Activated CD4-positive, alpha-beta memory T cell treated with anti-CD3 and anti-CD28 coated beads for 36 hours (primary cell): ENCODE data around the gene PLAGL2. TPM values are rescaled to one million over a fixed set of nuclear protein-coding genes. Genes with fewer than 3 reads are reported as not detected.

Experiments
- CTCF ChIA-PET: fragments of 350-600 bp; sonication (Branson Sonifier 250); formaldehyde crosslinking; loops from one replicate; lab custom pipeline; 2021; ENCODE audit warnings: antibody characterized with exemption, inconsistent platforms; lab: Charles Lee
- POLR2A ChIA-PET: fragments of 350-600 bp; sonication (Branson Sonifier 250); formaldehyde crosslinking; loops from one replicate; lab custom pipeline; 2021; ENCODE audit warnings: antibody characterized with exemption; lab: Charles Lee
- DNase-seq: peaks from one replicate; pipeline ENCODE4 v3.0.0-alpha.2; 2020
- H3K27ac Mint-ChIP-seq: one replicate; pipeline ENCODE4 v1.8.0; 2021; ENCODE audit warnings: mixed read lengths
- H3K27me3 Mint-ChIP-seq: one replicate; pipeline ENCODE4 v1.8.0; 2021; ENCODE audit warnings: mixed read lengths
- H3K36me3 Mint-ChIP-seq: one replicate; pipeline ENCODE4 v1.8.0; 2021; ENCODE audit warnings: mixed read lengths
- H3K4me1 Mint-ChIP-seq: one replicate; pipeline ENCODE4 v1.8.0; 2021; ENCODE audit warnings: low read depth, mixed read lengths
- H3K4me3 Mint-ChIP-seq: one replicate; pipeline ENCODE4 v1.8.0; 2021; ENCODE audit warnings: mild to moderate bottlenecking, mixed read lengths
- H3K9me3 Mint-ChIP-seq: one replicate; pipeline ENCODE4 v1.8.0; 2021; ENCODE audit warnings: mixed read lengths
- intact Hi-C: fragments of 100-400 bp; cut with micrococcal nuclease; formaldehyde crosslinking; loops from one replicate; pipeline ENCODE4 v1.15.1; 2023
- total RNA-seq, 2 experiments: library from RNA; stranded (reverse); gene quantifications; one replicate each; pipeline ENCODE4 v1.2.3, GENCODE V29; 2021

Gene PLAGL2
- total RNA-seq, 2 experiments from 2014 or later, result 93.9 to 95.6 TPM

- Mint-ChIP-seq H3K27me3 (no peaks in the 10 kb centered on the region), H3K4me1 (peaks cover 4% of the 10 kb centered on the region), H3K9me3 (no peaks in the 10 kb centered on the region), H3K4me3 (no peak overlapping the region), H3K27ac (no peak overlapping the region), H3K36me3 (peaks cover 44% of the 10 kb centered on the region)
- ChIA-PET CTCF (no interaction called here), POLR2A (no interaction called here)
- intact Hi-C loops, result no loop called here
- DNase-seq, result no peak
Measured at GRCh38 chr20:32153156-32153665, 54.3 kb downstream of the PLAGL2 start.

GRCh38 chr20:32152421-32153155 is 55.0 kb downstream of the PLAGL2 start:
- Mint-ChIP-seq H3K4me3 (no peak overlapping the region), H3K36me3 (peaks cover 38% of the 10 kb centered on the region), H3K27me3 (no peaks in the 10 kb centered on the region), H3K27ac (no peak overlapping the region), H3K9me3 (no peaks in the 10 kb centered on the region), H3K4me1 (peaks cover 4% of the 10 kb centered on the region)
- ChIA-PET POLR2A (no interaction called here), CTCF (no interaction called here)
- DNase-seq, result no peak
- intact Hi-C loops, result no loop called here

GRCh38 chr20:32150291-32150848 is 57.2 kb downstream of the PLAGL2 start:
- Mint-ChIP-seq H3K4me1 (peaks cover 4% of the 10 kb centered on the region), H3K36me3 (peaks cover 42% of the 10 kb centered on the region), H3K4me3 (no peak overlapping the region), H3K9me3 (no peaks in the 10 kb centered on the region), H3K27ac (no peak overlapping the region), H3K27me3 (no peaks in the 10 kb centered on the region)
- ChIA-PET POLR2A (no interaction called here), CTCF (no interaction called here)
- no peak for DNase-seq
- intact Hi-C loops, result no loop called here

- H3K27ac Mint-ChIP-seq, result no peak overlapping the region
- H3K4me3 Mint-ChIP-seq, result no peak overlapping the region
- intact Hi-C loops, result no loop called here
- H3K4me1 Mint-ChIP-seq, result no peaks in the 10 kb centered on the region
- DNase-seq, result no peak
- CTCF ChIA-PET, result no interaction called here
- H3K9me3 Mint-ChIP-seq, result no peaks in the 10 kb centered on the region
- POLR2A ChIA-PET, result no interaction called here
- H3K36me3 Mint-ChIP-seq, result peaks cover 42% of the 10 kb centered on the region
- H3K27me3 Mint-ChIP-seq, result no peaks in the 10 kb centered on the region
Measured at GRCh38 chr20:32149566-32150170, 57.9 kb downstream of the PLAGL2 start.

- DNase-seq, result no peak
- ChIA-PET CTCF (no interaction called here), POLR2A (no interaction called here)
- intact Hi-C loops, result no loop called here
- Mint-ChIP-seq H3K9me3 (no peaks in the 10 kb centered on the region), H3K27me3 (no peaks in the 10 kb centered on the region), H3K4me1 (no peaks in the 10 kb centered on the region), H3K27ac (peak overlapping the region; percentile 25), H3K36me3 (peaks cover 56% of the 10 kb centered on the region), H3K4me3 (no peak overlapping the region)
Measured at GRCh38 chr20:32144898-32145662, 62.5 kb downstream of the PLAGL2 start.

GRCh38 chr20:32142991-32143390 is 64.6 kb downstream of the PLAGL2 start:
- Mint-ChIP-seq H3K27ac (no peak overlapping the region), H3K4me3 (no peak overlapping the region), H3K36me3 (peaks cover 60% of the 10 kb centered on the region), H3K27me3 (no peaks in the 10 kb centered on the region), H3K4me1 (no peaks in the 10 kb centered on the region), H3K9me3 (no peaks in the 10 kb centered on the region)
- DNase-seq, result no peak
- ChIA-PET CTCF (no interaction called here), POLR2A (no interaction called here)
- intact Hi-C loops, result no loop called here

Other genes starting within 250 kb of the PLAGL2 start
- gene XKR7, start 239.6 kb downstream of the PLAGL2 start, total RNA-seq, result not detected
- not detected for gene CCM2L, start 197.3 kb downstream of the PLAGL2 start, total RNA-seq
- not detected for gene HCK, start 155.5 kb downstream of the PLAGL2 start, total RNA-seq
- 10 to 100 TPM; 35.8 to 37.3 TPM for gene TM9SF4, start 98.0 kb downstream of the PLAGL2 start, total RNA-seq
- gene POFUT1, start 137 bp upstream of the PLAGL2 start, total RNA-seq, result 10 to 100 TPM; 48.4 to 48.5 TPM
- gene KIF3B, start 69.9 kb upstream of the PLAGL2 start, total RNA-seq, result 10 to 100 TPM; 38.9 to 39.4 TPM
- gene ASXL1, start 150.6 kb upstream of the PLAGL2 start, total RNA-seq, result 100 to 1,000 TPM; 141 to 147 TPM